K562 (cell line): Measurements from ENCODE around the gene GMEB1. TPM values are rescaled to one million over a fixed set of nuclear protein-coding genes. Genes with fewer than 3 reads are reported as not detected.

Experiments
- ARID2 ChIP-seq: fragments of 450-650 bp; IDR thresholded peaks from 2 replicates; pipeline ENCODE4 v1.6.1; 2017; ENCODE audit warnings: antibody characterized with exemption, mild to moderate bottlenecking
- ELF2 ChIP-seq: fragments of 250-450 bp; sonication (Bioruptor Pico); IDR thresholded peaks from 2 replicates; pipeline ENCODE4 v1.5.0; 2021; ENCODE audit warnings: mild to moderate bottlenecking
- ERF ChIP-seq: fragments of 450-650 bp; formaldehyde crosslinking; IDR thresholded peaks from 2 replicates; pipeline ENCODE4 v1.4.0; 2020; ENCODE audit warnings: mild to moderate bottlenecking, mixed read lengths
- ETV5 ChIP-seq: sonication (generic); formaldehyde crosslinking; IDR thresholded peaks from 2 replicates; pipeline ENCODE4 v1.4.0; 2020; ENCODE audit warnings: low read depth, mild to moderate bottlenecking, missing genetic modification reagents
- GATA2 ChIP-seq: sonication (generic); formaldehyde crosslinking; IDR thresholded peaks from 2 replicates; pipeline ENCODE4 v1.4.0; 2020; ENCODE audit warnings: mild to moderate bottlenecking, missing genetic modification reagents
- KHSRP ChIP-seq: fragments of 450-650 bp; IDR thresholded peaks from 2 replicates; pipeline ENCODE4 v1.6.1; 2017
- L3MBTL2 ChIP-seq: fragments of 450-650 bp; IDR thresholded peaks from 2 replicates; pipeline ENCODE4 v1.6.1; 2016; ENCODE audit warnings: mild to moderate bottlenecking, moderate library complexity
- MNT ChIP-seq, 2 experiments: fragments of 450-650 bp; conservative IDR thresholded peaks; 2 replicates each; pipeline ENCODE4 v1.6.1; 2017; ENCODE audit warnings: mild to moderate bottlenecking in 2 of 2, moderate library complexity in 2 of 2
- NFRKB ChIP-seq: fragments of 450-650 bp; IDR thresholded peaks from 2 replicates; pipeline ENCODE4 v1.6.1; 2016; ENCODE audit warnings: low read depth
- NFXL1 ChIP-seq: fragments of 450-650 bp; formaldehyde crosslinking; IDR thresholded peaks from 2 replicates; pipeline ENCODE4 v1.4.0; 2021; ENCODE audit warnings: mild to moderate bottlenecking
- SFPQ ChIP-seq: fragments of 200-400 bp; formaldehyde crosslinking; IDR thresholded peaks from 2 replicates; pipeline ENCODE4 v1.6.1; 2017; ENCODE audit warnings: mild to moderate bottlenecking, low read depth, low read length, moderate library complexity
- XRCC5 ChIP-seq: fragments of 200-400 bp; formaldehyde crosslinking; IDR thresholded peaks from 2 replicates; pipeline ENCODE4 v1.6.1; 2017; ENCODE audit warnings: low read depth, mild to moderate bottlenecking, low read length
- ZNF217 ChIP-seq: sonication (generic); formaldehyde crosslinking; IDR thresholded peaks from 2 replicates; pipeline ENCODE4 v1.8.0; 2022; ENCODE audit warnings: mild to moderate bottlenecking, missing genetic modification reagents
- ZNF395 ChIP-seq: fragments of 200-800 bp; sonication (Bioruptor generic); IDR thresholded peaks from 2 replicates; pipeline ENCODE4 v1.6.1; 2017; ENCODE audit warnings: missing genetic modification characterization, missing compliant biosample characterization
- ZNF699 ChIP-seq: fragments of 250-450 bp; sonication (Bioruptor Pico); IDR thresholded peaks from 2 replicates; pipeline ENCODE4 v1.8.0; 2021; ENCODE audit warnings: mild to moderate bottlenecking, moderate library complexity; ENCODE audit not compliant: insufficient replicate concordance
- polyA plus RNA-seq, 8 experiments: library from polyadenylated mRNA; depleted of rRNA in 4 of 8; stranded (reverse) in 5 of 8; unstranded in 3 of 8; fragments of >200 nt; fragmentation: Nextera tagmentation in 2 of 8; fragmentation: Illumina TruSeq in 1 of 8; extraction: Ambion mirVana in 2 of 8; extraction: Trizol in 1 of 8; gene quantifications; 2 replicates each; pipeline versions ENCODE4 v1.2.1 to v1.2.3, GENCODE V29; 2011 to 2014; ENCODE audit warnings: inconsistent platforms in 1 of 8, missing spikeins in 1 of 8
- total RNA-seq, 7 experiments: library from RNA; depleted of rRNA in 6 of 7; stranded (reverse); fragments of >200 nt in 6 of 7; fragmentation: Illumina TruSeq in 2 of 7; extraction: Trizol in 2 of 7; gene quantifications; 2 replicates each; pipeline versions ENCODE4 v1.2.1 to v1.2.3, GENCODE V29; 2011 to 2021; ENCODE audit warnings: low replicate concordance in 1 of 7
- TF ChIP-seq, protein P1 (sequence below): fragments of 450-650 bp; IDR thresholded peaks from 2 replicates; pipeline ENCODE4 v1.6.1; 2016; ENCODE audit warnings: missing biosample characterization, missing genetic modification characterization
- TF ChIP-seq, protein P2 (sequence below): fragments of 450-650 bp; formaldehyde crosslinking; conservative IDR thresholded peaks from 2 replicates; pipeline ENCODE4 v1.4.0; 2022; ENCODE audit warnings: mild to moderate bottlenecking, missing genetic modification characterization
- TF ChIP-seq, protein P3 (sequence below): fragments of 250-450 bp; sonication (Bioruptor Pico); IDR thresholded peaks from 2 replicates; pipeline ENCODE4 v1.5.0; 2021; ENCODE audit warnings: mild to moderate bottlenecking, borderline replicate concordance

The GMEB1 gene
- total and polyA plus RNA-seq, 9 of the 15 experiments (the other 6 are each of a cell fraction or from before 2014, with no cell fraction given): 6.6 to 17.5 (median 8.5) TPM

GRCh38 chr1:28648008-28648473 is 20.5 kb upstream of the GMEB1 start (continued):
- TF ChIP-seq, protein P1, sequence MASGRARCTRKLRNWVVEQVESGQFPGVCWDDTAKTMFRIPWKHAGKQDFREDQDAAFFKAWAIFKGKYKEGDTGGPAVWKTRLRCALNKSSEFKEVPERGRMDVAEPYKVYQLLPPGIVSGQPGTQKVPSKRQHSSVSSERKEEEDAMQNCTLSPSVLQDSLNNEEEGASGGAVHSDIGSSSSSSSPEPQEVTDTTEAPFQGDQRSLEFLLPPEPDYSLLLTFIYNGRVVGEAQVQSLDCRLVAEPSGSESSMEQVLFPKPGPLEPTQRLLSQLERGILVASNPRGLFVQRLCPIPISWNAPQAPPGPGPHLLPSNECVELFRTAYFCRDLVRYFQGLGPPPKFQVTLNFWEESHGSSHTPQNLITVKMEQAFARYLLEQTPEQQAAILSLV (tag): 0 out of 2 replicates have a peak, but pooled peaks have one; percentile 17
- TF ChIP-seq NFXL1 (CRISPR knock-in tag): 0 out of 2 replicates have a peak, but pooled peaks have one; percentile 79
- peak; percentile 69; the same call in 1 of the 2 replicates for TF ChIP-seq XRCC5
- TF ChIP-seq, protein P2, sequence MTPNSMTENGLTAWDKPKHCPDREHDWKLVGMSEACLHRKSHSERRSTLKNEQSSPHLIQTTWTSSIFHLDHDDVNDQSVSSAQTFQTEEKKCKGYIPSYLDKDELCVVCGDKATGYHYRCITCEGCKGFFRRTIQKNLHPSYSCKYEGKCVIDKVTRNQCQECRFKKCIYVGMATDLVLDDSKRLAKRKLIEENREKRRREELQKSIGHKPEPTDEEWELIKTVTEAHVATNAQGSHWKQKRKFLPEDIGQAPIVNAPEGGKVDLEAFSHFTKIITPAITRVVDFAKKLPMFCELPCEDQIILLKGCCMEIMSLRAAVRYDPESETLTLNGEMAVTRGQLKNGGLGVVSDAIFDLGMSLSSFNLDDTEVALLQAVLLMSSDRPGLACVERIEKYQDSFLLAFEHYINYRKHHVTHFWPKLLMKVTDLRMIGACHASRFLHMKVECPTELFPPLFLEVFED: 0 out of 2 replicates have a peak, but pooled peaks have one; percentile 5
- peak; percentile 42; the same call in 1 of the 2 replicates for TF ChIP-seq GATA2
- TF ChIP-seq ZNF699 (CRISPR knock-in tag): no peak
- TF ChIP-seq ZNF395 (CRISPR knock-in tag): peak; percentile 95; the same call in 1 of the 2 replicates
- peak; percentile 98 for TF ChIP-seq L3MBTL2
- peak; percentile 64; the same call in 1 of the 2 replicates for TF ChIP-seq ELF2 (CRISPR knock-in tag)
- peak; percentile 82 to 83 for TF ChIP-seq MNT (conservative IDR thresholded peaks at IDR 0.05)
- peak; percentile 98 for TF ChIP-seq ETV5 (CRISPR knock-in tag)
- TF ChIP-seq ZNF217 (CRISPR knock-in tag): no peak
- peak; percentile 39 for TF ChIP-seq KHSRP
- no peak for TF ChIP-seq SFPQ
- peak; percentile 97 for TF ChIP-seq NFRKB
- peak; percentile 39; the same call in 1 of the 2 replicates for TF ChIP-seq ARID2
- peak; percentile 93 for TF ChIP-seq ERF (CRISPR knock-in tag)
- TF ChIP-seq, protein P3, sequence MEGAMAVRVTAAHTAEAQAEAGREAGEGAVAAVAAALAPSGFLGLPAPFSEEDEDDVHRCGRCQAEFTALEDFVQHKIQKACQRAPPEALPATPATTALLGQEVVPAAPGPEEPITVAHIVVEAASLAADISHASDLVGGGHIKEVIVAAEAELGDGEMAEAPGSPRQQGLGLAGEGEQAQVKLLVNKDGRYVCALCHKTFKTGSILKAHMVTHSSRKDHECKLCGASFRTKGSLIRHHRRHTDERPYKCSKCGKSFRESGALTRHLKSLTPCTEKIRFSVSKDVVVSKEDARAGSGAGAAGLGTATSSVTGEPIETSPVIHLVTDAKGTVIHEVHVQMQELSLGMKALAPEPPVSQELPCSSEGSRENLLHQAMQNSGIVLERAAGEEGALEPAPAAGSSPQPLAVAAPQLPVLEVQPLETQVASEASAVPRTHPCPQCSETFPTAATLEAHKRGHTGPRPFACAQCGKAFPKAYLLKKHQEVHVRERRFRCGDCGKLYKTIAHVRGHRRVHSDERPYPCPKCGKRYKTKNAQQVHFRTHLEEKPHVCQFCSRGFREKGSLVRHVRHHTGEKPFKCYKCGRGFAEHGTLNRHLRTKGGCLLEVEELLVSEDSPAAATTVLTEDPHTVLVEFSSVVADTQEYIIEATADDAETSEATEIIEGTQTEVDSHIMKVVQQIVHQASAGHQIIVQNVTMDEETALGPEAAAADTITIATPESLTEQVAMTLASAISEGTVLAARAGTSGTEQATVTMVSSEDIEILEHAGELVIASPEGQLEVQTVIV: peak; percentile 80; the same call in 1 of the 2 replicates
